Stimulated activated CD4-positive, alpha-beta T cell treated with anti-CD3 and anti-CD28 coated beads, Interleukin-2, amount 100 ng/mL, for 4 hours (primary cell): ENCODE measurements around the gene TP53I11.

Experiments used
- DNase-seq: peaks from one replicate; pipeline ENCODE4 v3.0.0-alpha.2; 2020; ENCODE audit warnings: low read depth

TP53I11 gene

GRCh38 chr11:44885065-44885810, 65.4 kb downstream of the TP53I11 start:
- no peak for DNase-seq

GRCh38 chr11:44884056-44884455, 66.6 kb downstream of the TP53I11 start:
- no peak for DNase-seq

GRCh38 chr11:44883277-44883676, 67.4 kb downstream of the TP53I11 start:
- no peak for DNase-seq
